Upper lobe of left lung (tissue), 4 donors: ENCODE measurements around the gene THNSL1.

Source experiments
- POLR2A ChIP-seq, 4 donors: fragments of 450-650 bp; IDR thresholded peaks; one replicate each; pipeline ENCODE4 v1.5.1; 2016 to 2017; ENCODE audit warnings: antibody characterized with exemption in 4 of 4, mild to moderate bottlenecking in 2 of 4
- POLR2AphosphoS5 ChIP-seq, 2 donors: sonication (generic); formaldehyde crosslinking; IDR thresholded peaks; one replicate each; pipeline ENCODE4 v1.5.1; 2017; ENCODE audit warnings: antibody characterized with exemption in 2 of 2
- TF ChIP-seq, protein P1 (sequence below), 6 experiments: fragments of 450-650 bp in 4 of 6; fragments of 200-600 bp in 2 of 6; sonication (generic) in 2 of 6; IDR thresholded peaks; one replicate each; pipeline ENCODE4 v1.5.1; 2016 to 2019; ENCODE audit warnings: antibody characterized with exemption in 6 of 6

- TF ChIP-seq, protein P1, sequence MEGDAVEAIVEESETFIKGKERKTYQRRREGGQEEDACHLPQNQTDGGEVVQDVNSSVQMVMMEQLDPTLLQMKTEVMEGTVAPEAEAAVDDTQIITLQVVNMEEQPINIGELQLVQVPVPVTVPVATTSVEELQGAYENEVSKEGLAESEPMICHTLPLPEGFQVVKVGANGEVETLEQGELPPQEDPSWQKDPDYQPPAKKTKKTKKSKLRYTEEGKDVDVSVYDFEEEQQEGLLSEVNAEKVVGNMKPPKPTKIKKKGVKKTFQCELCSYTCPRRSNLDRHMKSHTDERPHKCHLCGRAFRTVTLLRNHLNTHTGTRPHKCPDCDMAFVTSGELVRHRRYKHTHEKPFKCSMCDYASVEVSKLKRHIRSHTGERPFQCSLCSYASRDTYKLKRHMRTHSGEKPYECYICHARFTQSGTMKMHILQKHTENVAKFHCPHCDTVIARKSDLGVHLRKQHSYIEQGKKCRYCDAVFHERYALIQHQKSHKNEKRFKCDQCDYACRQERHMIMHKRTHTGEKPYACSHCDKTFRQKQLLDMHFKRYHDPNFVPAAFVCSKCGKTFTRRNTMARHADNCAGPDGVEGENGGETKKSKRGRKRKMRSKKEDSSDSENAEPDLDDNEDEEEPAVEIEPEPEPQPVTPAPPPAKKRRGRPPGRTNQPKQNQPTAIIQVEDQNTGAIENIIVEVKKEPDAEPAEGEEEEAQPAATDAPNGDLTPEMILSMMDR (IDR thresholded peaks at IDR 0.05): no peak
- TF ChIP-seq POLR2AphosphoS5 (IDR thresholded peaks at IDR 0.05) (no peak), POLR2A (IDR thresholded peaks at IDR 0.05) (no peak)
Measured at GRCh38 chr10:24993237-24993958, 23.0 kb upstream of the THNSL1 start.
